Measurements from ENCODE around the gene NPBWR2.
A peak's percentile ranks its signal among the peaks of the same experiment; 100 is the strongest.
"Not testable (repeated sequence)": the region's sequence is repeated elsewhere in the genome, so short reads cannot be mapped to it uniquely, and the experiment has no call there.

NPBWR2 gene

DNA sequence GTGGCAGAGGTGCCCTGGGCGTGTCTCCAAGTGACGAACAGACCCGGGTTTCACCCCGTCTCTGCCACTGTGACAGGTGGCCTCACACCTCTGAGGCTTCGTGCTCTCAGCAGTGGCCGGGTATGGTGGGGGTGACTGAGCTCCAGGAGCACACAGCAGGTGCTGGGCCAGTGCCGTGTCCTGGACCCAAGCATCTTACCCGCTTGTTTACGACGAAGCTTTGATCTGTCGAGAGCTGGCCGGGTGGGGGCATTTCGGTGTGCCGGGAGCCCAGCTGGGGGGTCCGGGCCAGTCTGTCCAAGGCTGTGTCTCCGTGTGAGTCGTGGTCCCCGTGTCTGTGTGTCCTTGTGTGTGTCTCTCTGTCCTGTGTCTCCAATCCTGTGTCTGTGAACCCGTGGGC, 16.0 kb downstream of the NPBWR2 start:
- no peak for TF ChIP-seq ZFX (IDR thresholded peaks at IDR 0.05)
- TF ChIP-seq, protein P1, sequence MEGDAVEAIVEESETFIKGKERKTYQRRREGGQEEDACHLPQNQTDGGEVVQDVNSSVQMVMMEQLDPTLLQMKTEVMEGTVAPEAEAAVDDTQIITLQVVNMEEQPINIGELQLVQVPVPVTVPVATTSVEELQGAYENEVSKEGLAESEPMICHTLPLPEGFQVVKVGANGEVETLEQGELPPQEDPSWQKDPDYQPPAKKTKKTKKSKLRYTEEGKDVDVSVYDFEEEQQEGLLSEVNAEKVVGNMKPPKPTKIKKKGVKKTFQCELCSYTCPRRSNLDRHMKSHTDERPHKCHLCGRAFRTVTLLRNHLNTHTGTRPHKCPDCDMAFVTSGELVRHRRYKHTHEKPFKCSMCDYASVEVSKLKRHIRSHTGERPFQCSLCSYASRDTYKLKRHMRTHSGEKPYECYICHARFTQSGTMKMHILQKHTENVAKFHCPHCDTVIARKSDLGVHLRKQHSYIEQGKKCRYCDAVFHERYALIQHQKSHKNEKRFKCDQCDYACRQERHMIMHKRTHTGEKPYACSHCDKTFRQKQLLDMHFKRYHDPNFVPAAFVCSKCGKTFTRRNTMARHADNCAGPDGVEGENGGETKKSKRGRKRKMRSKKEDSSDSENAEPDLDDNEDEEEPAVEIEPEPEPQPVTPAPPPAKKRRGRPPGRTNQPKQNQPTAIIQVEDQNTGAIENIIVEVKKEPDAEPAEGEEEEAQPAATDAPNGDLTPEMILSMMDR (conservative IDR thresholded peaks at IDR 0.05) = no peak

DNA sequence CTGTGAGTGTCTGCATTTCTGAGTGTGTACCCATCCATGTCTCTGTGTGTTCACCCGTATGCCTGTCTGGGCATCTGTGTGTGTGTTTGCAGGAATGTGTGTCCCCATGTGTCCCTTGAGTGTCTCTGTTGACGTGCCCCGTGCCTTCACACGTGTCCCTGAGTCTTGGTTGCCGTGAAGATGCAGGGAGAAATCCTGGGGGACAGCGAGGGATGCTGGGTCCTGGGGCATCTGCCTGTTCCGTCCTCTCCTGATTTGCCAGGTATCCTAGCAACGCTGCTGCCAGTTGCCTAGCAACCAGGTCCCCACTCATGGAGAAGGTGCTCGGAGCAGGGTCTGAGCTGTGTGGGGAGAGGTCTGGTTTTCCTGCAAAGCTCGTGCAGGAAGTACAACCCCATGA, 17.2 kb downstream of the NPBWR2 start:
- TF ChIP-seq, protein P1 (conservative IDR thresholded peaks at IDR 0.05) = no peak
- TF ChIP-seq ZFX (IDR thresholded peaks at IDR 0.05) = no peak

More for the DNA sequence above, 16.0 kb downstream of the NPBWR2 start:
- H3K27ac ChIP-seq = no peak overlapping the region

DNA sequence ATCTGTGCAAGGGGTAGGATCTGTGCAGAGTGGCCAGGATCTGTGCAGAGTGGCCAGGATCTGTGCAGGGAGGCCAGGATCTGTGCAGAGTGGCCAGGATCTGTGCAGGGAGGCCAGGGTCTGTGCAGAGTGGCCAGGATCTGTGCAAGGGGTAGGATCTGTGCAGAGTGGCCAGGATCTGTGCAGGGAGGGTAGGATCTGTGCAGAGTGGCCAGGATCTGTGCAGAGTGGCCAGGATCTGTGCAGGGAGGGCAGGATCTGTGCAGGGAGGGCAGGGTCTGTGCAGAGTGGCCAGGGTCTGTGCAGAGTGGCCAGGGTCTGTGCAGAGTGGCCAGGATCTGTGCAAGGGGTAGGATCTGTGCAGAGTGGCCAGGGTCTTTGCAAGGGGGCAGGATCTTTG, 18.8 kb downstream of the NPBWR2 start:
- not testable (repeated sequence) for H3K27ac ChIP-seq

More for the DNA sequence above, 17.2 kb downstream of the NPBWR2 start:
- H3K27ac ChIP-seq = no peak overlapping the region

DNA sequence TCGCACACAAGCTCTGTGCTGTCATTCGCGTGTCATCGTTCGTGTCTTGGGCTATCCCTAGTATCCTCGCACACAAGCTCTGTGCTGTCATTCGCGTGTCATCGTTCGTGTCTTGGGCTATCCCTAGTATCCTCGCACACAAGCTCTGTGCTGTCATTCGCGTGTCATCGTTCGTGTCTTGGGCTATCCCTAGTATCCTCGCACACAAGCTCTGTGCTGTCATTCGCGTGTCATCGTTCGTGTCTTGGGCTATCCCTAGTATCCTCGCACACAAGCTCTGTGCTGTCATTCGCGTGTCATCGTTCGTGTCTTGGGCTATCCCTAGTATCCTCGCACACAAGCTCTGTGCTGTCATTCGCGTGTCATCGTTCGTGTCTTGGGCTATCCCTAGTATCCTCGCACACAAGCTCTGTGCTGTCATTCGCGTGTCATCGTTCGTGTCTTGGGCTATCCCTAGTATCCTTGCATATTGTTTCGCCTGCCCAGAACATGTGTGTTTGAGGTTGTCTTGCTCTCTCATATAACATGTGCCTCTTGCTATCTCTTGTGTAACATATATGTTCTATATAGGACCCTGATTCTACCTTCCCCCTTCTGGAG, 20.0 kb downstream of the NPBWR2 start:
- H3K27ac ChIP-seq = not testable (repeated sequence)

DNA sequence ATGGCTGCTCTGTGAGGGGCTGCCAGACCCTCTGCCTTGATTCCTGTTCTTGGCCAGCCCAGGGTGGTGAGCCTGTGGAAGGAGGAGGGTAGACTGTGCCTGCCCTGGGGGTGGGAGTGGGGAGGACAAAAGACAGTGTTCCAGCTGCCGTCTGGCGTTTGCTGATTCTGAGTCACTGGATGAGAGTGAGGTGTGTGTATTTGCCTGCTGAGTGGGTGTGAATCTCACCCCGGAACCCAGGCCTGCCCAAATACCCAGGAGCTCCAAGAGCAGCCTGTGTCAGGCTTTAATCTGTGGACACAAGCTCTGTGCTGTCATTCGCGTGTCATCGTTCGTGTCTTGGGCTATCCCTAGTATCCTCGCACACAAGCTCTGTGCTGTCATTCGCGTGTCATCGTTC, 20.6 kb downstream of the NPBWR2 start:
- TF ChIP-seq, protein P1 (conservative IDR thresholded peaks at IDR 0.05) = no peak
- TF ChIP-seq ZFX (IDR thresholded peaks at IDR 0.05) = no peak
- no peak overlapping the region for H3K27ac ChIP-seq

DNA sequence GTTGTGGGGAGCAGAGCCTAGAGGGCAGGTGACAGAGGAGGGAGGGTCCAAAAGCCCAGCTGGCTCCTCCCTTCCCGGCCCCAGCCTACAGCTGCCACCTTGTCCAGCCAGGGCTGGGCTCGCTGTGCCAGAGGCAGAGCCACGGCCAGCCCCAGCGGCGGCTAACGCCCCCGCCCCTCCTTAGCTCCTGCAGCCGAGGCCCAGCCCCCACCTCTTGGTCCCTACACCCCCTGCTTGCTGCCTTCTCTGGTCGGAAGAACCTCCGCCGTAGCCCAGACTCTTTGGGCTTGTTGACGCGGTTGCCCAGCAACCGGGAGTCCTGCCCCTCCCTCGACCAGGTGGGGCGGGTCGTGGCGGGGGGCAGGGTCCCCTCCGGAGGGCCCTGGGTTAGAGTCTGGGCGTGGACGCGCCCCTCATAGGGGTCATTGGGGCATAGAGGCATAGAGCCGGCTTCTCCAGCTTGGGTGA, 22.6 kb downstream of the NPBWR2 start:
- no peak overlapping the region for H3K27ac ChIP-seq
- no peak for TF ChIP-seq ZFX (IDR thresholded peaks at IDR 0.05)
- TF ChIP-seq, protein P1 (conservative IDR thresholded peaks at IDR 0.05) = no peak

DNA sequence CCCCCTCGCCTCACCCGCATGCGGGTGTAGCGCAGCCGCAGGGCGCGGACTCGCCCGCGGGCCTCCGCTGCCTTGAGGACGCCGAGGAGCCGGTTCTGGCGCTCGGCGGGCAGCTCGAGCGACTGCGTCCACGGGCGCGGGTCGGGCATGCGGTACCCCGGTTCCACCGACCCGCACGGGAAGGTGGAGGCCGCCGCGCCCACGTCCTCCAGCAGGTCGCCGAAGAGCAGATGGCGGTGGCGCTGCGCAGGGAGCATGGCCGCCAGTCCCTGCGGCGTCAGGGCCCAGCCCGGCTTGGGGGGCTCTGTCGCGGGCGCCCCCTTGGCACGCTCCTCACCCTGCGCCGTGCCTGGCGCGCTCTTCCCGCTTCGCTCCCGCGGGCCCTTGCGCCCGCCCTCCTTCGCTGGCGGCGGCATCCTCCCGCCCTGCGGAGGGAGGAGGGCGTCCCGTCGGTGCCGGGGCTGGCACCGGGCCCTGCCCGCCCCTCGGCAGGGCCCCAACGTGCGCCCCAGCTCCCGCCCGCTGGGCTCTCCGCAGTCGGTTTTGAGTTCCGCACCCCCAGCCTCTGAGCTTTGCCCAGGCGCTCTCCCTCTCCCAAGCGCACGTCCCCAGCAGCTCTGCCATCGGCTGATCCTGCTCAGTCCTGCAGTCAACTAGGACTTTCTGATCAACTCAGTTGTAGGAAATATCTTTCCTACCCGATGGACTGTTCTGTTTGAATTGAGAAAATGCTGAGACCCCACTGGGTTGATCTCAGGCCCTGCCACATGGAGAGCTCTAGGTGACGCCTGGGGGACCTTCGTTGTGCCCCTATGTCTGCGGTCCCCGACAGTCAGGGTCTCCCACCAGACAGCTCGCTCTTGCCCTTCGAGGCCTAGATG, 23.3 kb downstream of the NPBWR2 start, which contains the start of gene LKAAEAR1:
TSS of gene LKAAEAR1 (minus strand) at position 595 of the 881 bp plus-strand sequence. CDS start at position 416, 179 bp downstream.
- no peak within 1 kb of the TSS for H3K27ac ChIP-seq

DNA sequence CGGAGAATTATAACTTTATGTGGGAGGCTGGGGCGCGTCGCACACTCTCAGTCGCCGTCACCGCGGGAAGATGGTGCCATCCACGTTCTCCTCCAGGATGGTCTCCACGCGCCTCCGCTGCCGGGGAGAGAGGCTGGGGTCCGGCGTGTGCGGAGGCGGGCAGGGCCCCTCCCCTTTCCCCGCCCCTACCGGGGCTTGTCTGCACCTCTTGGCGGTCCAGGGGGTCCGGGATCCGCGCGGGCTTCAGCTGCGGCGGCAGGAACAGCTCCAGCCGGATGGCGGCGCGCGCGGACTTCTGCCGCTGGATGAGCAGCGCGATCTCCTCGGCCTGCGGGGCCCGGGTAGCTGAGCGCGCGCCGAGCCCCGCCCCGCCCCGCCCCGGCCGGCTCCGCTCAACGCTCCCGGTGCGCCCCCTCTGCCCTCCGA, 24.0 kb downstream of the NPBWR2 start:
- H3K27ac ChIP-seq = no peak overlapping the region
- TF ChIP-seq ZFX (IDR thresholded peaks at IDR 0.05) = no peak
- TF ChIP-seq, protein P1 (conservative IDR thresholded peaks at IDR 0.05) = peak; percentile 88

More for the DNA sequence above, 23.3 kb downstream of the NPBWR2 start, which contains the start of gene LKAAEAR1:
- no peak for TF ChIP-seq ZFX (IDR thresholded peaks at IDR 0.05)
- TF ChIP-seq, protein P1 (conservative IDR thresholded peaks at IDR 0.05) = peak; percentile 61; the same call in 1 of the 2 replicates
